Adrenal gland (tissue), 5 donors: Measurements from ENCODE around the gene AGXT.

Experiments
- CTCF ChIP-seq, 6 experiments: fragments of 450-650 bp in 4 of 6; fragments of 200-600 bp in 2 of 6; sonication (generic) in 1 of 6; IDR thresholded peaks; 1 replicate in 5 of 6; 2 replicates in 1 of 6; pipeline versions ENCODE4 v1.5.1 to v1.8.0; 2016 to 2021; ENCODE audit warnings: antibody characterized with exemption in 6 of 6, mild to moderate bottlenecking in 2 of 6, moderate library complexity in 1 of 6
- POLR2A ChIP-seq, 2 donors: fragments of 450-650 bp; IDR thresholded peaks; one replicate each; pipeline ENCODE4 v1.6.1; 2017; ENCODE audit warnings: antibody characterized with exemption in 2 of 2, mild to moderate bottlenecking in 2 of 2, moderate library complexity in 1 of 2
- donor health status: DM: no; HTN: no; CAD: no.

- TF ChIP-seq CTCF (IDR thresholded peaks at IDR 0.05) (no peak), POLR2A (IDR thresholded peaks at IDR 0.05) (no peak)
Measured at GRCh38 chr2:240873098-240873788, 4.6 kb downstream of the AGXT start.
